HEK293 (cell line): ENCODE results near the gene AKTIP.

Experiments
- ATF2 ChIP-seq: fragments of 450-650 bp; formaldehyde crosslinking; IDR thresholded peaks from 2 replicates; pipeline ENCODE4 v1.5.1; 2016; ENCODE audit warnings: missing biosample characterization, missing genetic modification characterization, low read depth
- CTCF ChIP-seq: fragments of 450-650 bp; formaldehyde crosslinking; IDR thresholded peaks from 2 replicates; pipeline ENCODE4 v1.5.1; 2016; ENCODE audit warnings: missing biosample characterization, missing genetic modification characterization
- ZNF146 ChIP-seq: fragments of 450-650 bp; formaldehyde crosslinking; IDR thresholded peaks from 2 replicates; pipeline ENCODE4 v1.5.1; 2016; ENCODE audit warnings: missing biosample characterization, missing genetic modification characterization
- ZNF747 ChIP-seq: fragments of 450-650 bp; formaldehyde crosslinking; IDR thresholded peaks from 2 replicates; pipeline ENCODE4 v1.5.1; 2016; ENCODE audit warnings: missing biosample characterization, missing genetic modification characterization
- ZSCAN16 ChIP-seq: fragments of 450-650 bp; formaldehyde crosslinking; IDR thresholded peaks from 2 replicates; pipeline ENCODE4 v1.5.1; 2016; ENCODE audit warnings: missing biosample characterization, missing genetic modification characterization

- TF ChIP-seq ZNF146 (tag by site-specific recombination) (no peak), ATF2 (no peak), ZSCAN16 (no peak), CTCF (tag by site-specific recombination) (no peak), ZNF747 (tag by site-specific recombination) (no peak)
Observed at GRCh38 chr16:53492503-53492902, 10.5 kb downstream of the AKTIP start.
